Large intestine (tissue), 3 donors: ENCODE data around the gene LUC7L3. TPM values are rescaled to one million over a fixed set of nuclear protein-coding genes. Genes with fewer than 3 reads are reported as not detected.

ENCODE experiments used
- DNase-seq, 2 donors: peaks; one replicate each; pipeline versions ENCODE4 v3.0.0 to v3.0.0-alpha.2; 2013
- H3K27ac ChIP-seq: one replicate; pipeline ENCODE4 v1.5.1; 2013; ENCODE audit warnings: low read length
- H3K27me3 ChIP-seq: 2 replicates; pipeline ENCODE4 v1.6.1; 2013; ENCODE audit warnings: low read length; ENCODE audit not compliant: control insufficient read depth, insufficient read depth
- H3K36me3 ChIP-seq: 2 replicates; pipeline ENCODE4 v1.6.1; 2013; ENCODE audit warnings: low read length; ENCODE audit not compliant: control insufficient read depth, insufficient read depth
- H3K4me1 ChIP-seq: one replicate; pipeline ENCODE4 v1.6.1; 2013; ENCODE audit warnings: low read length; ENCODE audit not compliant: control insufficient read depth, insufficient read depth
- H3K4me3 ChIP-seq: one replicate; pipeline ENCODE4 v1.5.1; 2013; ENCODE audit warnings: low read length
- H3K9me3 ChIP-seq: one replicate; pipeline ENCODE4 v1.6.1; 2013; ENCODE audit warnings: mild to moderate bottlenecking, low read depth, low read length, moderate library complexity; ENCODE audit not compliant: control insufficient read depth
- WGBS: methylation state at CpG from one replicate; pipeline ENCODE4 v1.1.5; 2013; ENCODE audit warnings: low lambda C conversion rate; ENCODE audit not compliant: insufficient coverage; 5-methylcytosine and 5-hydroxymethylcytosine counted together
- polyA plus RNA-seq: library from polyadenylated mRNA; unstranded; fragments of 120-200 nt; gene quantifications from one replicate; pipeline ENCODE4 v1.2.1, GENCODE V29; 2013

Gene LUC7L3
- polyA plus RNA-seq, 1 donor: 273 TPM

GRCh38 chr17:50785126-50785525, 65.7 kb downstream of the LUC7L3 start:
- no peaks in the 10 kb centered on the region for H3K4me1 ChIP-seq
- H3K4me3 ChIP-seq: no peak overlapping the region
- H3K27ac ChIP-seq: no peak overlapping the region
- DNase-seq: no peak
- H3K27me3 ChIP-seq: no peaks in the 10 kb centered on the region
- WGBS: no CpG with 5 or more reads among the region's 4 CpGs
- peaks cover 2% of the 10 kb centered on the region for H3K9me3 ChIP-seq
- H3K36me3 ChIP-seq: no peaks in the 10 kb centered on the region

- Histone ChIP-seq H3K9me3 (peaks cover 2% of the 10 kb centered on the region), H3K27ac (no peak overlapping the region), H3K4me3 (no peak overlapping the region), H3K4me1 (no peaks in the 10 kb centered on the region), H3K27me3 (no peaks in the 10 kb centered on the region), H3K36me3 (no peaks in the 10 kb centered on the region)
- WGBS: no CpG with 5 or more reads among the region's 9 CpGs
- DNase-seq: peak; percentile 38 to 41
Observed at GRCh38 chr17:50785946-50786570, 66.7 kb downstream of the LUC7L3 start.

GRCh38 chr17:50787106-50787505, 67.7 kb downstream of the LUC7L3 start:
- Histone ChIP-seq H3K4me1 (no peaks in the 10 kb centered on the region), H3K27ac (no peak overlapping the region), H3K27me3 (no peaks in the 10 kb centered on the region), H3K36me3 (no peaks in the 10 kb centered on the region), H3K4me3 (no peak overlapping the region), H3K9me3 (no peaks in the 10 kb centered on the region)
- no peak for DNase-seq
- no CpG with 5 or more reads among the region's 7 CpGs for WGBS

GRCh38 chr17:50790618-50791017, 71.2 kb downstream of the LUC7L3 start:
- Histone ChIP-seq H3K27me3 (no peaks in the 10 kb centered on the region), H3K36me3 (no peaks in the 10 kb centered on the region), H3K9me3 (no peaks in the 10 kb centered on the region), H3K27ac (no peak overlapping the region), H3K4me3 (no peak overlapping the region), H3K4me1 (no peaks in the 10 kb centered on the region)
- no peak for DNase-seq
- WGBS: no CpG with 5 or more reads among the region's 6 CpGs

GRCh38 chr17:50792132-50792531, 72.7 kb downstream of the LUC7L3 start:
- no peaks in the 10 kb centered on the region for H3K4me1 ChIP-seq
- H3K27me3 ChIP-seq: no peaks in the 10 kb centered on the region
- no peak for DNase-seq
- H3K27ac ChIP-seq: no peak overlapping the region
- no peak overlapping the region for H3K4me3 ChIP-seq
- no CpG with 5 or more reads among the region's 7 CpGs for WGBS
- no peaks in the 10 kb centered on the region for H3K36me3 ChIP-seq
- no peaks in the 10 kb centered on the region for H3K9me3 ChIP-seq

- WGBS: no CpG with 5 or more reads among the region's 8 CpGs
- H3K27ac ChIP-seq: no peak overlapping the region
- H3K9me3 ChIP-seq: no peaks in the 10 kb centered on the region
- H3K36me3 ChIP-seq: no peaks in the 10 kb centered on the region
- H3K4me3 ChIP-seq: no peak overlapping the region
- H3K4me1 ChIP-seq: no peaks in the 10 kb centered on the region
- H3K27me3 ChIP-seq: no peaks in the 10 kb centered on the region
- DNase-seq: no peak
Observed at GRCh38 chr17:50793007-50793406, 73.6 kb downstream of the LUC7L3 start.

DNA sequence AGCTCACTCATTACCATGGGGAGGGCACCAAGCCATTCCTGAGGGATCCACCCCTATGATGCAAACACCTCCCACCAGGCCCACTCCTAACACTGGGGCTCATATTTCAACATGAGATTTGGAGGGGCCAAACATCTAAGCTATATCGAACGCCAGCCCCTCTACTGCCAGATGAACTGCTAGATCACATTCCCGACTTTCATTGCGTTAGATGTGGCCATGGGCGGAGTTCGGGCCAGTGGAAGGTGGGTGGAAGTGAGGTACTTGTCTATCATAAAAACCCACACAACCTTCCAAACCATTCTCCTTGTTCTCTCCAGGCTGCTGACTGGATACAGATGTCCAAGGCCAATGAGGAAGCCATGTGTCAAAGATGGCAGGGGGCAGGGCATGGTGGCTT, 75.0 kb downstream of the LUC7L3 start:
- Histone ChIP-seq H3K27me3 (no peaks in the 10 kb centered on the region), H3K36me3 (no peaks in the 10 kb centered on the region), H3K9me3 (no peaks in the 10 kb centered on the region), H3K4me1 (no peaks in the 10 kb centered on the region), H3K27ac (no peak overlapping the region), H3K4me3 (no peak overlapping the region)
- no CpG with 5 or more reads among the region's 6 CpGs for WGBS
- no peak for DNase-seq

- H3K36me3 ChIP-seq: no peaks in the 10 kb centered on the region
- H3K4me1 ChIP-seq: no peaks in the 10 kb centered on the region
- no peak overlapping the region for H3K27ac ChIP-seq
- H3K4me3 ChIP-seq: no peak overlapping the region
- DNase-seq: no peak
- no CpG with 5 or more reads among the region's 11 CpGs for WGBS
- H3K27me3 ChIP-seq: no peaks in the 10 kb centered on the region
- no peaks in the 10 kb centered on the region for H3K9me3 ChIP-seq
Observed at GRCh38 chr17:50797135-50797810, 77.9 kb downstream of the LUC7L3 start.

GRCh38 chr17:50798424-50799288, 79.3 kb downstream of the LUC7L3 start:
- no peak for DNase-seq
- H3K36me3 ChIP-seq: no peaks in the 10 kb centered on the region
- WGBS: no CpG with 5 or more reads among the region's 19 CpGs
- H3K4me1 ChIP-seq: no peaks in the 10 kb centered on the region
- no peak overlapping the region for H3K4me3 ChIP-seq
- H3K9me3 ChIP-seq: no peaks in the 10 kb centered on the region
- no peaks in the 10 kb centered on the region for H3K27me3 ChIP-seq
- no peak overlapping the region for H3K27ac ChIP-seq

- Histone ChIP-seq H3K9me3 (no peaks in the 10 kb centered on the region), H3K27me3 (no peaks in the 10 kb centered on the region), H3K36me3 (no peaks in the 10 kb centered on the region), H3K27ac (no peak overlapping the region), H3K4me3 (no peak overlapping the region), H3K4me1 (no peaks in the 10 kb centered on the region)
- no CpG with 5 or more reads among the region's 9 CpGs for WGBS
- DNase-seq: no peak
Observed at GRCh38 chr17:50799582-50799981, 80.2 kb downstream of the LUC7L3 start.
